ENCODE measurements around the gene SNTA1.

SNTA1 gene

GRCh38 chr20:33482581-33482980 lies 39.0 kb upstream of the SNTA1 start:
- H3K4me3 ChIP-seq (ENCODE audit: low read depth, low read length): no peak overlapping the region
- no peak for TF ChIP-seq CTCF (IDR thresholded peaks at IDR 0.05; ENCODE audit: low read depth, low read length)
- in situ Hi-C loops (cut with HindIII; ENCODE audit: low sequenced_read_pairs): no loop called here
- no peak for DNase-seq (ENCODE audit: low read depth, low spot score)

GRCh38 chr20:33481431-33481941 lies 37.9 kb upstream of the SNTA1 start:
- in situ Hi-C loops (cut with HindIII; ENCODE audit: low sequenced_read_pairs): no loop called here
- no peak for DNase-seq (ENCODE audit: low read depth, low spot score)
- no peak for TF ChIP-seq CTCF (IDR thresholded peaks at IDR 0.05; ENCODE audit: low read depth, low read length)
- no peak overlapping the region for H3K4me3 ChIP-seq (ENCODE audit: low read depth, low read length)

GRCh38 chr20:33480048-33480447 lies 36.5 kb upstream of the SNTA1 start:
- DNase-seq (ENCODE audit: low read depth, low spot score): no peak
- TF ChIP-seq CTCF (IDR thresholded peaks at IDR 0.05; ENCODE audit: low read depth, low read length): no peak
- no peak overlapping the region for H3K4me3 ChIP-seq (ENCODE audit: low read depth, low read length)
- in situ Hi-C loops (cut with HindIII; ENCODE audit: low sequenced_read_pairs): no loop called here

GRCh38 chr20:33477386-33478234 lies 34.0 kb upstream of the SNTA1 start:
- TF ChIP-seq CTCF (IDR thresholded peaks at IDR 0.05; ENCODE audit: low read depth, low read length): no peak
- DNase-seq (ENCODE audit: low read depth, low spot score): no peak
- no peak overlapping the region for H3K4me3 ChIP-seq (ENCODE audit: low read depth, low read length)
- in situ Hi-C loops (cut with HindIII; ENCODE audit: low sequenced_read_pairs): no loop called here

- DNase-seq (ENCODE audit: low read depth, low spot score): no peak
- in situ Hi-C loops (cut with HindIII; ENCODE audit: low sequenced_read_pairs): no loop called here
- no peak for TF ChIP-seq CTCF (IDR thresholded peaks at IDR 0.05; ENCODE audit: low read depth, low read length)
- H3K4me3 ChIP-seq (ENCODE audit: low read depth, low read length): no peak overlapping the region
Measured at GRCh38 chr20:33475381-33476152, 32.0 kb upstream of the SNTA1 start.

- in situ Hi-C loops (cut with HindIII; ENCODE audit: low sequenced_read_pairs): no loop called here
- no peak for TF ChIP-seq CTCF (IDR thresholded peaks at IDR 0.05; ENCODE audit: low read depth, low read length)
- DNase-seq (ENCODE audit: low read depth, low spot score): no peak
- H3K4me3 ChIP-seq (ENCODE audit: low read depth, low read length): no peak overlapping the region
Measured at GRCh38 chr20:33474963-33475362, 31.4 kb upstream of the SNTA1 start.

Measured in astrocyte of the spinal cord (primary cell).